ENCODE data around the gene YPEL3. TPM values are rescaled to one million over a fixed set of nuclear protein-coding genes. Genes with fewer than 3 reads are reported as not detected.
A peak's percentile ranks its signal among the peaks of the same experiment; 100 is the strongest.

The YPEL3 gene
- total RNA-seq, 1 experiment from 2014 or later: 8.8 TPM

- CTCF ChIA-PET: interaction anchor here (2.9 kb wide), 1 partner anchor 9 kb away, joined by 24 read pairs; the partner anchor contains the start of gene TBX6
- no peaks in the 10 kb centered on the region for H3K27me3 Mint-ChIP-seq (ENCODE audit: insufficient read depth, unreplicated experiment)
- H3K36me3 Mint-ChIP-seq (ENCODE audit: insufficient read depth, unreplicated experiment): peaks cover 63% of the 10 kb centered on the region
- no peak for DNase-seq (ENCODE audit: unreplicated experiment)
- intact Hi-C loops (cut with micrococcal nuclease): no loop called here
- no peak for TF ChIP-seq CTCF (IDR thresholded peaks at IDR 0.05; ENCODE audit: unreplicated experiment)
- no peak overlapping the region for H3K4me3 Mint-ChIP-seq (ENCODE audit: unreplicated experiment)
- BruUV-seq (replicated peaks): no TSS peak
- H3K9me3 Mint-ChIP-seq (ENCODE audit: unreplicated experiment): no peaks in the 10 kb centered on the region
- POLR2A ChIA-PET: interaction anchor here (2.2 kb wide), 1 partner anchor 17 kb away, joined by 11 read pairs; the partner anchor contains the start of gene ALDOA
- peaks cover 9% of the 10 kb centered on the region for H3K4me1 Mint-ChIP-seq (ENCODE audit: insufficient read depth, unreplicated experiment)
- H3K27ac Mint-ChIP-seq (ENCODE audit: low read depth, unreplicated experiment): no peak overlapping the region
Measured at GRCh38 chr16:30082545-30083090, 13.4 kb downstream of the YPEL3 start.

GRCh38 chr16:30079480-30079879, 16.5 kb downstream of the YPEL3 start:
- Mint-ChIP-seq H3K27me3 (ENCODE audit: insufficient read depth, unreplicated experiment) (no peaks in the 10 kb centered on the region), H3K9me3 (ENCODE audit: unreplicated experiment) (no peaks in the 10 kb centered on the region), H3K4me3 (ENCODE audit: unreplicated experiment) (no peak overlapping the region), H3K4me1 (ENCODE audit: insufficient read depth, unreplicated experiment) (peaks cover 20% of the 10 kb centered on the region), H3K27ac (ENCODE audit: low read depth, unreplicated experiment) (no peak overlapping the region), H3K36me3 (ENCODE audit: insufficient read depth, unreplicated experiment) (peaks cover 71% of the 10 kb centered on the region)
- CTCF ChIA-PET: interaction anchor here (0.7 to 1.0 kb wide), 2 partner anchors 47 to 478 kb away, joined by 3 to 6 read pairs; no protein-coding TSS in a partner anchor
- intact Hi-C loops (cut with micrococcal nuclease): no loop called here
- no peak for DNase-seq (ENCODE audit: unreplicated experiment)
- POLR2A ChIA-PET: interaction anchor here (0.9 to 5.1 kb wide), 4 partner anchors 9 to 14 kb away, joined by 3 to 50 read pairs (median 4); partner anchors contain the start of genes ALDOA and TBX6
- no peak for TF ChIP-seq CTCF (IDR thresholded peaks at IDR 0.05; ENCODE audit: unreplicated experiment)
- no TSS peak for BruUV-seq (replicated peaks)

- Mint-ChIP-seq H3K4me1 (ENCODE audit: insufficient read depth, unreplicated experiment) (peaks cover 20% of the 10 kb centered on the region), H3K36me3 (ENCODE audit: insufficient read depth, unreplicated experiment) (peaks cover 66% of the 10 kb centered on the region), H3K27me3 (ENCODE audit: insufficient read depth, unreplicated experiment) (no peaks in the 10 kb centered on the region), H3K4me3 (ENCODE audit: unreplicated experiment) (no peak overlapping the region), H3K27ac (ENCODE audit: low read depth, unreplicated experiment) (no peak overlapping the region), H3K9me3 (ENCODE audit: unreplicated experiment) (no peaks in the 10 kb centered on the region)
- BruUV-seq (replicated peaks): no TSS peak
- intact Hi-C loops (cut with micrococcal nuclease): no loop called here
- CTCF ChIA-PET: interaction anchor here (0.9 to 1.0 kb wide), 2 partner anchors 46 to 136 kb away, joined by 3 to 6 read pairs; no protein-coding TSS in a partner anchor
- TF ChIP-seq CTCF (IDR thresholded peaks at IDR 0.05; ENCODE audit: unreplicated experiment): no peak
- no peak for DNase-seq (ENCODE audit: unreplicated experiment)
- POLR2A ChIA-PET: interaction anchor here (1.2 to 6.1 kb wide), 5 partner anchors 10 to 18 kb away, joined by 4 to 155 read pairs (median 12); partner anchors contain the start of genes ALDOA, TBX6 and YPEL3
Measured at GRCh38 chr16:30078744-30079143, 17.3 kb downstream of the YPEL3 start.

GRCh38 chr16:30077656-30078055, 18.4 kb downstream of the YPEL3 start:
- no peak for DNase-seq (ENCODE audit: unreplicated experiment)
- H3K36me3 Mint-ChIP-seq (ENCODE audit: insufficient read depth, unreplicated experiment): peaks cover 68% of the 10 kb centered on the region
- no peak for TF ChIP-seq CTCF (IDR thresholded peaks at IDR 0.05; ENCODE audit: unreplicated experiment)
- ChIA-PET POLR2A (interaction anchor here (1.2 to 6.1 kb wide), 6 partner anchors 12 to 46 kb away, joined by 3 to 155 read pairs (median 9); partner anchors contain the start of genes ALDOA, TBX6 and YPEL3), CTCF (interaction anchor here (0.9 to 2.2 kb wide), 3 partner anchors 14 to 135 kb away, joined by 3 to 24 read pairs (median 3); partner anchors contain the start of gene TBX6)
- peak overlapping the region; percentile 84 for H3K4me3 Mint-ChIP-seq (ENCODE audit: unreplicated experiment)
- peak overlapping the region; percentile 97 for H3K27ac Mint-ChIP-seq (ENCODE audit: low read depth, unreplicated experiment)
- peaks cover 20% of the 10 kb centered on the region for H3K4me1 Mint-ChIP-seq (ENCODE audit: insufficient read depth, unreplicated experiment)
- intact Hi-C loops (cut with micrococcal nuclease): no loop called here
- H3K27me3 Mint-ChIP-seq (ENCODE audit: insufficient read depth, unreplicated experiment): no peaks in the 10 kb centered on the region
- no peaks in the 10 kb centered on the region for H3K9me3 Mint-ChIP-seq (ENCODE audit: unreplicated experiment)
- BruUV-seq (replicated peaks): no TSS peak

Data from MCF 10A (cell line).